Stomach smooth muscle (tissue), 2 donors: Measurements from ENCODE around the gene CCDC34.
"Not testable (repeated sequence)": the region's sequence is repeated elsewhere in the genome, so short reads cannot be mapped to it uniquely, and the experiment has no call there.

Experiments
- H3K27ac ChIP-seq: one replicate; pipeline ENCODE4 v1.7.0; 2013; ENCODE audit warnings: mild to moderate bottlenecking, low read length, inconsistent platforms
- H3K27me3 ChIP-seq, 2 donors: one replicate each; pipeline ENCODE4 v1.7.0; 2013; ENCODE audit warnings: low read length in 2 of 2; ENCODE audit not compliant: insufficient read depth in 2 of 2, control insufficient read depth in 1 of 2
- H3K36me3 ChIP-seq, 2 donors: one replicate each; pipeline ENCODE4 v1.7.0; 2013; ENCODE audit warnings: low read length in 2 of 2; ENCODE audit not compliant: control insufficient read depth in 2 of 2, insufficient read depth in 2 of 2
- H3K4me1 ChIP-seq: one replicate; pipeline ENCODE4 v1.7.0; 2013; ENCODE audit warnings: low read length; ENCODE audit not compliant: control insufficient read depth, insufficient read depth
- H3K4me3 ChIP-seq, 2 donors: one replicate each; pipeline ENCODE4 v1.7.0; 2013; ENCODE audit warnings: low read length in 2 of 2
- H3K9ac ChIP-seq, 2 donors: one replicate each; pipeline ENCODE4 v1.7.0; 2013; ENCODE audit warnings: low read length in 2 of 2, mild to moderate bottlenecking in 1 of 2
- H3K9me3 ChIP-seq, 2 donors: one replicate each; pipeline ENCODE4 v1.7.0; 2013; ENCODE audit warnings: low read length in 2 of 2; ENCODE audit not compliant: control insufficient read depth in 2 of 2
- donor health status: healthy.
- donor health status: Pancreatic carcinoma.

CCDC34 gene

GRCh38 chr11:27348340-27348873 is 14.6 kb downstream of the CCDC34 start:
- Histone ChIP-seq H3K4me3 (peak overlapping the region in 1 of 2 donors; percentile 32), H3K27ac (no peak overlapping the region), H3K9ac (no peak overlapping the region), H3K9me3 (no peaks in the 10 kb centered on the region), H3K4me1 (no peaks in the 10 kb centered on the region), H3K36me3 (no peaks in the 10 kb centered on the region), H3K27me3 (no peaks in the 10 kb centered on the region)

- no peaks in the 10 kb centered on the region for H3K9me3 ChIP-seq
These were observed 15.4 kb downstream of the CCDC34 start for GRCh38 chr11:27347359-27348339.

GRCh38 chr11:27339941-27340340 is 23.1 kb downstream of the CCDC34 start:
- Histone ChIP-seq H3K9me3 (no peaks in the 10 kb centered on the region), H3K36me3 (no peaks in the 10 kb centered on the region), H3K4me1 (no peaks in the 10 kb centered on the region), H3K4me3 (no peak overlapping the region), H3K27ac (no peak overlapping the region), H3K9ac (no peak overlapping the region), H3K27me3 (no peaks in the 10 kb centered on the region)

More at GRCh38 chr11:27347359-27348339, 15.4 kb downstream of the CCDC34 start:
- Histone ChIP-seq H3K4me3 (peak overlapping the region in 1 of 2 donors; percentile 32), H3K9ac (no peak overlapping the region), H3K36me3 (no peaks in the 10 kb centered on the region), H3K4me1 (no peaks in the 10 kb centered on the region), H3K27me3 (no peaks in the 10 kb centered on the region), H3K27ac (no peak overlapping the region)

GRCh38 chr11:27334764-27335163 is 28.3 kb downstream of the CCDC34 start:
- not testable (repeated sequence) for H3K36me3 ChIP-seq, H3K27me3 ChIP-seq, H3K9ac ChIP-seq, H3K9me3 ChIP-seq, H3K27ac ChIP-seq, H3K4me3 ChIP-seq, H3K4me1 ChIP-seq

GRCh38 chr11:27331981-27332380 is 31.0 kb downstream of the CCDC34 start:
- no peaks in the 10 kb centered on the region for H3K36me3 ChIP-seq
- H3K27ac ChIP-seq = no peak overlapping the region
- no peaks in the 10 kb centered on the region for H3K27me3 ChIP-seq
- no peak overlapping the region for H3K9ac ChIP-seq
- no peaks in the 10 kb centered on the region for H3K4me1 ChIP-seq
- no peaks in the 10 kb centered on the region for H3K9me3 ChIP-seq
- H3K4me3 ChIP-seq = no peak overlapping the region

GRCh38 chr11:27330633-27331270 is 32.3 kb downstream of the CCDC34 start:
- Histone ChIP-seq H3K27me3 (no peaks in the 10 kb centered on the region), H3K4me3 (no peak overlapping the region), H3K9ac (no peak overlapping the region), H3K4me1 (no peaks in the 10 kb centered on the region), H3K36me3 (no peaks in the 10 kb centered on the region), H3K27ac (no peak overlapping the region), H3K9me3 (no peaks in the 10 kb centered on the region)

GRCh38 chr11:27329867-27330632 is 33.0 kb downstream of the CCDC34 start:
- Histone ChIP-seq H3K27ac (no peak overlapping the region), H3K27me3 (no peaks in the 10 kb centered on the region), H3K9me3 (no peaks in the 10 kb centered on the region), H3K36me3 (no peaks in the 10 kb centered on the region), H3K4me1 (no peaks in the 10 kb centered on the region), H3K9ac (no peak overlapping the region), H3K4me3 (no peak overlapping the region)

- Histone ChIP-seq H3K4me3 (no peak overlapping the region), H3K27me3 (no peaks in the 10 kb centered on the region), H3K9ac (no peak overlapping the region), H3K9me3 (no peaks in the 10 kb centered on the region), H3K27ac (no peak overlapping the region), H3K4me1 (no peaks in the 10 kb centered on the region), H3K36me3 (no peaks in the 10 kb centered on the region)
These were observed 34.4 kb downstream of the CCDC34 start for GRCh38 chr11:27328614-27329013.

GRCh38 chr11:27327064-27327463 is 36.0 kb downstream of the CCDC34 start:
- not testable (repeated sequence) for H3K9me3 ChIP-seq, H3K4me3 ChIP-seq, H3K27ac ChIP-seq

GRCh38 chr11:27322196-27322595 is 40.8 kb downstream of the CCDC34 start:
- not testable (repeated sequence) for H3K9me3 ChIP-seq, H3K4me3 ChIP-seq, H3K9ac ChIP-seq, H3K4me1 ChIP-seq, H3K36me3 ChIP-seq, H3K27ac ChIP-seq, H3K27me3 ChIP-seq

More at GRCh38 chr11:27327064-27327463, 36.0 kb downstream of the CCDC34 start:
- H3K9ac ChIP-seq, H3K36me3 ChIP-seq, H3K4me1 ChIP-seq, H3K27me3 ChIP-seq: not testable (repeated sequence)
